ENCODE measurements around the gene LRRC10B. TPM values are rescaled to one million over a fixed set of nuclear protein-coding genes. Genes with fewer than 3 reads are reported as not detected.

Gene LRRC10B
- total RNA-seq, 4 donors from 2014 or later: 0.45 to 1.4 (median 1.1) TPM

GRCh38 chr11:61507012-61507768, 1.4 kb upstream of the LRRC10B start:
- Histone ChIP-seq H3K4me3 (no peak overlapping the region), H3K4me1 (peaks cover 0 to 23% (median 14%) of the 10 kb centered on the region in 3 donors), H3K9me3 (no peaks in the 10 kb centered on the region), H3K27ac (no peak overlapping the region), H3K27me3 (peaks cover 83% of the 10 kb centered on the region), H3K36me3 (no peaks in the 10 kb centered on the region)
- no peak for ATAC-seq
- TF ChIP-seq EP300 (IDR thresholded peaks at IDR 0.05) (no peak), POLR2AphosphoS5 (IDR thresholded peaks at IDR 0.05) (no peak), CTCF (IDR thresholded peaks at IDR 0.05) (no peak), POLR2A (IDR thresholded peaks at IDR 0.05) (no peak)
- 67 to 80% methylated on average over 3 to 8 of the region's 14 CpGs for WGBS, 2 donors (ENCODE audit: low coverage in 1 of 2)

- WGBS, 2 donors (ENCODE audit: low coverage in 1 of 2): no CpG with 5 or more reads among the region's 117 CpGs
- no peaks in the 10 kb centered on the region for H3K9me3 ChIP-seq
- peak; percentile 72 for ATAC-seq
- no peaks in the 10 kb centered on the region for H3K36me3 ChIP-seq
- peak overlapping the region in 1 of 2 donors; percentile 38 for H3K4me3 ChIP-seq
- H3K4me1 ChIP-seq: peaks cover 0 to 23% (median 14%) of the 10 kb centered on the region in 3 donors
- TF ChIP-seq POLR2A (IDR thresholded peaks at IDR 0.05) (no peak), CTCF (IDR thresholded peaks at IDR 0.05) (peak in 2 of 4 experiments; percentile 54 to 65), POLR2AphosphoS5 (IDR thresholded peaks at IDR 0.05) (peak; percentile 4), EP300 (IDR thresholded peaks at IDR 0.05) (no peak)
- peaks cover 100% of the 10 kb centered on the region for H3K27me3 ChIP-seq
- peak overlapping the region in 2 of 4 donors; percentile 49 to 59 for H3K27ac ChIP-seq
Observed at GRCh38 chr11:61509043-61510029, 787 bp downstream of the LRRC10B start.

GRCh38 chr11:61510166-61510919, 1.8 kb downstream of the LRRC10B start:
- WGBS, 2 donors (ENCODE audit: low coverage in 1 of 2): 100% methylated on average over 4 of the region's 16 CpGs; no CpG with 5 or more reads in 1 of the 2 donors
- Histone ChIP-seq H3K4me3 (no peak overlapping the region), H3K9me3 (no peaks in the 10 kb centered on the region), H3K27ac (peak overlapping the region in 3 of 4 donors; percentile 47 to 59 (median 49)), H3K4me1 (peaks cover 0 to 23% (median 14%) of the 10 kb centered on the region in 3 donors), H3K27me3 (peaks cover 90% of the 10 kb centered on the region), H3K36me3 (no peaks in the 10 kb centered on the region)
- no peak for TF ChIP-seq EP300 (IDR thresholded peaks at IDR 0.05)
- TF ChIP-seq CTCF (IDR thresholded peaks at IDR 0.05): no peak
- TF ChIP-seq POLR2AphosphoS5 (IDR thresholded peaks at IDR 0.05): no peak
- no peak for TF ChIP-seq POLR2A (IDR thresholded peaks at IDR 0.05)
- ATAC-seq: no peak

- TF ChIP-seq POLR2A (IDR thresholded peaks at IDR 0.05) (no peak), POLR2AphosphoS5 (IDR thresholded peaks at IDR 0.05) (no peak), EP300 (IDR thresholded peaks at IDR 0.05) (no peak), CTCF (IDR thresholded peaks at IDR 0.05) (no peak)
- ATAC-seq: no peak
- Histone ChIP-seq H3K4me3 (no peak overlapping the region), H3K27me3 (peaks cover 89% of the 10 kb centered on the region), H3K36me3 (no peaks in the 10 kb centered on the region), H3K4me1 (peaks cover 0 to 23% (median 14%) of the 10 kb centered on the region in 3 donors), H3K27ac (peak overlapping the region in 2 of 4 donors; percentile 49 to 59), H3K9me3 (no peaks in the 10 kb centered on the region)
- WGBS, 2 donors (ENCODE audit: low coverage in 1 of 2): 62 to 77% methylated on average over 10 to 13 of the region's 14 CpGs
Observed at GRCh38 chr11:61510974-61511373, 2.4 kb downstream of the LRRC10B start.

Measured in gastroesophageal sphincter (tissue), 4 donors.